Ishikawa (cell line): ENCODE measurements around the gene CFAP46.

Experiments
- RAD21 ChIP-seq: IDR thresholded peaks from 2 replicates; pipeline ENCODE4 v1.6.1; 2012; ENCODE audit warnings: low read depth
- YY1 ChIP-seq: IDR thresholded peaks from 2 replicates; pipeline ENCODE4 v1.6.1; 2012; ENCODE audit warnings: low read depth

- TF ChIP-seq RAD21 (no peak), YY1 (no peak)
These were observed 43.8 kb downstream of the CFAP46 start for GRCh38 chr10:132898391-132899053.
